GM19395 (cell line): ENCODE results near the gene LANCL3.

ENCODE experiments used
- ATAC-seq: cut with Tn5 transposase; IDR thresholded peaks from one replicate; pipeline ENCODE4 v1.9.1; 2021; ENCODE audit warnings: mild to moderate bottlenecking, moderate library complexity; ENCODE audit not compliant: unreplicated experiment

Gene LANCL3

GRCh38 chrX:37678574-37678973 lies 107.1 kb downstream of the LANCL3 start:
- no peak for ATAC-seq

GRCh38 chrX:37679230-37679629 lies 107.8 kb downstream of the LANCL3 start:
- ATAC-seq, result no peak

- no peak for ATAC-seq
These were observed 108.4 kb downstream of the LANCL3 start for GRCh38 chrX:37679888-37680287.

- ATAC-seq, result no peak
These were observed 113.0 kb downstream of the LANCL3 start for GRCh38 chrX:37684426-37684825.

- no peak for ATAC-seq
These were observed 113.5 kb downstream of the LANCL3 start for GRCh38 chrX:37684973-37685372.

- peak; percentile 67 for ATAC-seq
These were observed 114.2 kb downstream of the LANCL3 start, which contains the start of gene XK for GRCh38 chrX:37685381-37686359. Gene XK (plus strand): TSS chrX:37685791. CDS start chrX:37685962, 171 bp downstream.

- no peak for ATAC-seq
These were observed 115.0 kb downstream of the LANCL3 start for GRCh38 chrX:37686369-37686995.

GRCh38 chrX:37686996-37687395 lies 115.5 kb downstream of the LANCL3 start:
- no peak for ATAC-seq

GRCh38 chrX:37690119-37690518 lies 118.7 kb downstream of the LANCL3 start:
- no peak for ATAC-seq

GRCh38 chrX:37692918-37693317 lies 121.5 kb downstream of the LANCL3 start:
- ATAC-seq, result no peak

GRCh38 chrX:37697169-37697760 lies 125.8 kb downstream of the LANCL3 start:
- ATAC-seq, result no peak

GRCh38 chrX:37701588-37701987 lies 130.1 kb downstream of the LANCL3 start:
- ATAC-seq, result no peak

- ATAC-seq, result no peak
These were observed 140.5 kb downstream of the LANCL3 start for GRCh38 chrX:37711991-37712390.

GRCh38 chrX:37712458-37712857 lies 141.0 kb downstream of the LANCL3 start:
- ATAC-seq, result peak; percentile 47

GRCh38 chrX:37714479-37714878 lies 143.0 kb downstream of the LANCL3 start:
- no peak for ATAC-seq

- ATAC-seq, result no peak
These were observed 145.1 kb downstream of the LANCL3 start for GRCh38 chrX:37716602-37717001.

GRCh38 chrX:37717708-37718107 lies 146.2 kb downstream of the LANCL3 start:
- no peak for ATAC-seq

GRCh38 chrX:37722595-37722994 lies 151.1 kb downstream of the LANCL3 start:
- ATAC-seq, result no peak

GRCh38 chrX:37726346-37726745 lies 154.9 kb downstream of the LANCL3 start:
- ATAC-seq, result no peak
